Stimulated activated naive CD8-positive, alpha-beta T cell treated with anti-CD3 and anti-CD28 coated beads, Interleukin-15, Interleukin-2, amounts not matched to agents 100 U/mL and 50 U/mL, for 24 hours (primary cell): ENCODE results near the gene GFRA1.
"Not testable (repeated sequence)": the region's sequence is repeated elsewhere in the genome, so short reads cannot be mapped to it uniquely, and the experiment has no call there.

Source experiments
- ATAC-seq: fragments of 150-1000 bp; cut with Tn5 transposase; one replicate; pipeline ENCODE4 v1.10.0; 2021
- DNase-seq: peaks from one replicate; pipeline ENCODE4 v3.0.0; 2021

Gene GFRA1

GRCh38 chr10:116197946-116198675, 74.9 kb downstream of the GFRA1 start:
- ATAC-seq (no peak), DNase-seq (no peak)

- no peak for ATAC-seq
- no peak for DNase-seq
Observed at GRCh38 chr10:116195583-116195982, 77.4 kb downstream of the GFRA1 start.

GRCh38 chr10:116195039-116195438, 78.0 kb downstream of the GFRA1 start:
- no peak for ATAC-seq
- DNase-seq, result no peak

DNA sequence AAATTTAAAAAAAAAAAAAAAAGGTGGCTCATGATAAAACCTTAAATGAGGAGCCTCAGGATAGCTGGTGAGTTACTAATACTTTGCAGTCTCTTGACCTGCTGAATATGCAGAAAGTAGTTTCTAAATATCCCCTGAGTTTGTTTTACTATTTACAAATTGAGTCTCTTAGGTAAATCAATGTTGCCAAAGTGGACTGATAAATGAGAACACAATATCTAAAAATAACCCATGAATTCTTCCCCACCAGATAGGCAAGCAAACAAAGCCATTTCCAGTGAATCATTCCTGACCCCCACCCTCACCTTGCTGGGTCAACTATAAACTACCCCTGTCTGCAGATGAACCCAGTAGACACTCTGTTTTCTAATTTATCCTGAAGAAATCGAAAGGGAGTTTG, 78.9 kb downstream of the GFRA1 start:
- ATAC-seq (no peak), DNase-seq (no peak)

DNA sequence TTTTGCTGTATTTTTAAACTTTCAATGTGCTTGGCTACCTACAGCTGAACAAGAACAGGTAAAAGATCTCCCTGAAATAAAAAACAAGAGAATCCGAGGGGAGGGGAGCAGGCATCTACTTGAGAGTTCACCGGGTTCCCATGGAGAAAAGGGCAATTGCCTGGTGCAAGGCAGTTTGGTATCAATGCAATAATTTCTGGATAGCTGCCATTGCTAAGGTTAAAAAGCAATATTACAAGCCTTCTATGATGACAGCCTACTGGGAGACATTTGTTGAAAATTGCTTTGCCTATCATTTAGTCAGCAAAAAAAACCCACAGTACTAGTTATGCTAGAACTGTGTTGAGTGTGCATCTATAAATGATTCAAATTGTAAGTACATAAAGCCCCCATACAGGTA, 82.1 kb downstream of the GFRA1 start:
- DNase-seq (no peak), ATAC-seq (no peak)

GRCh38 chr10:116186273-116186672, 86.7 kb downstream of the GFRA1 start:
- ATAC-seq, result no peak
- DNase-seq, result no peak

DNA sequence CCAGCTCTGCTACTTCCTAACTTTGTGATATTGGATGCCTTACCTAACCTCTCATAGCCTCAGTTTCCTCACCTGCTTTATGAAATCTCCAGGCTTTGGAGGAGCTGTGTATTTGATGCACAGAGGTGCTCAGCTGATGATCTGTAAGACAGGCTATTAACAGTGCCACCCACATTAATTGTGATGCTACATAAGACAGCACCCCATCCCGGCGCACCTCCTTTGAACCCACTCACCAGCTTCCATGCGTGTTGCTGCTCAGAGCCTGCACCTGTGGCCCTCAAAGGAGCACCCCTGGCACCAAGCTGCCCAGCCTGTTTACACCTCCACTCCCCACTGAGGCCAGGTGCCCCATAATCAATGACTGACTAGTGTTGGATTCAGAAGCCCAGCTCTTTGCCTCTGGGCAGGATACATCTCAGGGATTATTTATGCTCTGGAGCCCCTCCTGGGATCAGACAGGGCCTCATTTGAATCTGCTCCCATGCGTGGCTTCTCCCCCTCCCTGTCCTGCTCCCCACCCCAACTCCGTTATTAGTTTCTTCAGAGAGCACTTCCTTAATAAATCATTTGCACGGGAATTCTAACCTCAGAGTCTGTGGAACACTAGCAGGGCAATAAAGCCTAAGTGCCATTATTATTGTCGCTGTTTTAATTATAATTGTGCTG, 87.7 kb downstream of the GFRA1 start:
- DNase-seq, result no peak
- ATAC-seq, result no peak

DNA sequence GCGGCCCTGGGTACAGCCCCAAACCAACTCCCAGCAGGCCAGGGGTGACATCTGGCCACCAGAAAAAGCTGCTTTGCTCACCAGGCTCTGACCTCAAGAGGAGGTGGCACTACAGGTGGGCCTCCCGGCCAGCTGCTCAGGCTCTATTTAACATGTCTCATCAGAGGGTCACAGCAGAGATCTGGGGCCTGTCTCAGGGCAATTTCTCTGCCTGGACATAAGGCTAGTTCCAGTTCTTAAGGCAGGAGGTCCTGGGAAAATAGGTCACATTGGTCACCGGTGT, 88.6 kb downstream of the GFRA1 start:
- DNase-seq, result no peak
- ATAC-seq, result no peak

DNA sequence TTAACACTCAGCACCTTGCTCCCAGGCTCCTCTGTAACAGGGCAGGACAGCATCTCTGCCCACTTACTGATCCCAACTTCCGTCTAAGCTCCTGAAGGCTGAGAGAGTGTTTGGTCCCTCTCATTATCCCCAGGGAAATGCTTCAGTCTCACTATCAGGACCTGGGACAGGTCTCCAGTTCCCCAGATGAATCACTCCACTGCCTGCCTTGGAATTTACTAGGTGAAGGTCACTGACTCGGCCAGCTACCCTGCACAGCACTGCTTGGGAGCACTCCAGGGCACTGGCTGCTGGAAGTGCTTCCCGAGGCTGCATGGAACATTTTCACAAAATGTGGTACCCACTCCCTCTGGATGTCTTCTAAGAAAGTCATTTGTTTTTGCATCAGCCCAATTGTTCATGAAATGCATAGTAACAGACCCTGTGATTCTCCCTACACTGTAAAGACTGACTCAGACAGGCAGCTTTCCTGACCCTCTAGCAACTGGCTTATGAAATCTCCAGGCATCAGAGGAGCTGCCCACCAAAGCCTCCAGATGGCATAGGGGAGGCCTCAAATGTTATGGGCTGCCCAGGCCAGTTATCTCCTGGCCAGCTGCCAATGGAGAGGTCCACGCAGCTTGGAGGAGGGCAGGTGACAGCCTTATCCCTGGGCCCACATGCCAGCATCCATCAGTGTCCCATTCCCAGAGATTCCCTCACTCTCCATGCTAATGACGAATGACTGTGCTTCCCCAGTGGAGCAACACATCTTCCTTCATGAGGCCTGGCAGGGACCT, 89.1 kb downstream of the GFRA1 start:
- DNase-seq (no peak), ATAC-seq (no peak)

- DNase-seq, result no peak
- ATAC-seq, result no peak
Observed at GRCh38 chr10:116182426-116182825, 90.6 kb downstream of the GFRA1 start.

GRCh38 chr10:116178086-116178605, 94.9 kb downstream of the GFRA1 start:
- no peak for DNase-seq
- no peak for ATAC-seq

- no peak for DNase-seq
- ATAC-seq, result no peak
Observed at GRCh38 chr10:116175231-116175630, 97.8 kb downstream of the GFRA1 start.

GRCh38 chr10:116171505-116171904, 101.5 kb downstream of the GFRA1 start:
- ATAC-seq (no peak), DNase-seq (no peak)

DNA sequence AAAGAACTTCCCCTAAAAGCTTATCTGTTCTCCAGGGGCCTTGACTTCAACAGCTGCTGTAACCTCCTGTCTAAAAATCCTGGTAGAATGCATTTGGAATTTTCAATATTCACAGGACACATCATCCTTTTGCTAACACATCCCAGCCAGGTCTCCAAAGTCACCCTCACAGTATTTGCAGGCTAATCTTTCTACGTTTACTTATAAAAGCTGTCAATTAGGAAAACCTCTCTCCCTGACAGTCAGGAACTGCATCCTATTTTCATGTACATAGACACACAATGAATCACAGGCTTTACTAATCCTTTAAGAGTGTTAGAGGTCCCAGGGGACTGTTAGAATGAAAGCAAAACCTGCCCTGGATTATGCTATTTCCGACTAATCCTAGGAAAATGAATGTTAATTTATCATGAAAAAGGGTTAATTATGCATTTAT, 102.2 kb downstream of the GFRA1 start:
- no peak for DNase-seq
- no peak for ATAC-seq

- DNase-seq (no peak), ATAC-seq (no peak)
Observed at GRCh38 chr10:116169782-116170445, 103.1 kb downstream of the GFRA1 start.

GRCh38 chr10:116168745-116169144, 104.3 kb downstream of the GFRA1 start:
- no peak for ATAC-seq
- DNase-seq, result no peak

DNA sequence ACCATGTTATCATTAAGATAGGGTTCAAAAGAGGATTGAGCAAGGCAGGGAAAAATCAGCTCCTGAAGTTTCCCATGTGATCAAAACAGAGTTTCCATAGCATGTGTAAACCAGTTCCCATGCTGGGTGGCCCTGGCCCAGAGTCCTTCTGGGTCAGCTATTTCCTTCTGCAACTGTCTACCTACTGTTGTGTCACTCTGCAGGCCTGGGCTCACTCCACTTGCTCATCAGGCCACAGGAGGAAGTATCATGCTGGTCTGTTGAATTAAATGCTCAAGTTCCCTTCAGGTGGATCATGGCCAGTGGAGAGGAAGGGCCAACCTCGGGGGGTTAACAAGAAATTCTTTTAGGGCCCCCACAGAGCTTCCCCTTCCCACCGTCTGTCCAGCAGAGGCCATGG, 104.7 kb downstream of the GFRA1 start:
- no peak for DNase-seq
- ATAC-seq, result no peak

DNA sequence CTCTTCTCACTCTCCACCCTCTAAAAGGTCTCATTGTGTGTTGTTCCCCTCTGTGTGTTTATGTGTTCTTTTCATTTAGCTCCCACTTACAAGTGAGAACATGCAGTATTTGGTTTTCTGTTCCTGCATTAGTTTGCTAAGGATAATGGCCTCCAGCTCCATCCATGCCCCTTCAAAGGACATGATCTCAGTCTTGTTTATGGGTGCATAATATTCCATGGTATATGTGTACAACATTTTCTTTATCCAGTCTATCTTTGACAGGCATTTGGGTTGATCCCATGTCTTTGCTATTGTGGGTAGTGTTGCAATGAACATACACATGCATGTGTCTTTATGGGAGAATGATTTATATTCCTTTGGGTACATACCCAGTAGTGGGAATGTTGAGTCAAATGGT, 107.1 kb downstream of the GFRA1 start:
- not testable (repeated sequence) for ATAC-seq, DNase-seq

DNA sequence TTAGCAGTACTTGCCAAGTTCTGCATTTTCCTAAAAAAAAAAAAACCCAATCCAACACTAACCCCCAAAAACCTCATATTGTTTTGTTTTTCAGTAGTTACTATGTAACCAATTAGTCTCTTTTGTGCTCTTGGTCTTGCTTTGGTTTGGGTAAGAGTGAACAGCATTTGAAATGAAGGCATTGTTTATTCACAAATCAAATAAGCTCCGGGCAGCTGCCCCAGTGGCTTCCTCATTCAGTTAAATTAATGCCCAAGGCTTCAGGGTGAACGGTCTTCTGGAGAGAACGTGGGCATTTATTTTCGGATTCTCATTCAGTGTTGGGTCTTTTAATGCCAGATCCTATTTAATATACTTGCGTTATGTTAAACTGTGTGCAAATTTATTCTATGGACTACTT, 108.7 kb downstream of the GFRA1 start:
- no peak for ATAC-seq
- DNase-seq, result no peak

- DNase-seq, result no peak
- no peak for ATAC-seq
Observed at GRCh38 chr10:116163333-116164131, 109.5 kb downstream of the GFRA1 start.

- ATAC-seq (no peak), DNase-seq (no peak)
Observed at GRCh38 chr10:116162851-116163250, 110.2 kb downstream of the GFRA1 start.

DNA sequence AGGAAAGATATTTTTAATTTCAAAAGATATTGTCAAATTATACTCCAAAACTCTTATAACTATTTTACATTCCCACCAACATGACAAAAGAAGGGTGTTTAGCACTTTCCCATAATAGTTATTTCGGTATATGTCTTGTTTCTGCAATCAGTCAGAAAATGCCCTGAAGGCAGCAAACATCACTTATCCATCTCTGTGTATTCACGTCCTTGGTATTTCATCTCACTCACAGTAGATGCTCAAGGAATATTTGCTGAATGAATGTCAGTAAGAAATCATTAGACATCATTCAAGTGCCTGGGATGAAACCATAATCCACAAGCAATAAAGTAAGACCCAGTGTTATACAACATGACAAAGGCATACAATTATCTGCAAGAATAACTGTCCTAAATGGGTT, 112.7 kb downstream of the GFRA1 start:
- DNase-seq (no peak), ATAC-seq (no peak)
